ENCODE results near the gene CDADC1.

DNA sequence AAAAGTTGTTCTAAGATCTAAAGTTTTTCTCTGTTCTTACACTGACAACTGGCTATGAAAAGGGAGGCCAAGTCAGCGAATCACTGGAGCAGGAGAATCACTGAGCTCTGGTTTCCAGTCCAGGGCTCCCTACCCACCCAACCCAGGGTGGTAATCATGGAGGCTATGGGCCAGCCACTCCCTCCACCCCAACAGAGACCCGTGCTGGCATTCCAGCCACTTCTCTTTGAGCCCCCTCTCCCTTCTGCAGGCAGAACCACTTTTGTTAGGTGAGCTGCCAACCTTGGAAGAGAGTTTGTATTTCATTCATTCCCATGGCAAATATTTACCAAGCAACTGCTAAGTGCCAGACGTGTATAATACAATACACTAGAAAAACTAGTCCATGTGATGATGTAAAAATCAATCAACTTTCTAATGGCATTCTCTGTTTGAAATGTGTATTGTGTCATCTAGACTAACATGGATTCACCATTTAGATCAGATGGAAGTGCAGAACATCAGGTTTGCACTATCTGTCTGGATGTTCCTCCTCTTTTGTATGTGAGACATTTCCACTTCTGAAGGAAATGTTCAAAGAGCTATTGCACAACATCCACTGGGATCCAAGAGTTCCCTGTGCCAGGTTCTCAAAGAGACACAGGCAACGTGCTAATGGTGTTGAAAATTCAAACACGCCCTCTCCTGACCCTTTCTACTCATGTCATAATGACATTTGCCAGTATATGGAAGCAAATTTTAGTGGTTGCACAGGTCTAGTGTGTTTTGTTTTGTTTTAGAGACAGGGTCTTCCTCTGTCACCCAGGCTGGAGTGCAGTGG is 22.3 kb upstream of the CDADC1 start:
- TF ChIP-seq POLR2AphosphoS5 (IDR thresholded peaks at IDR 0.05; ENCODE audit: low read depth, low read length) (no peak), POLR2A (IDR thresholded peaks at IDR 0.05; ENCODE audit: low read depth, low read length) (no peak), TAF1 (IDR thresholded peaks at IDR 0.05; ENCODE audit: borderline replicate concordance, low read depth, low read length) (no peak)

Data from GM12892 (cell line).